Stomach (tissue), 9 donors: ENCODE results near the gene BABAM2. TPM values are rescaled to one million over a fixed set of nuclear protein-coding genes. Genes with fewer than 3 reads are reported as not detected.
A peak's percentile ranks its signal among the peaks of the same experiment; 100 is the strongest.

Source experiments
- DNase-seq, 2 donors: peaks; one replicate each; pipeline versions ENCODE4 v3.0.0 to v3.0.0-alpha.2; 2013 to 2019
- H3K27ac ChIP-seq, 5 donors: fragments of 200-600 bp in 4 of 5; sonication (generic) in 4 of 5; one replicate each; pipeline ENCODE4 v1.5.1; 2013 to 2019; ENCODE audit warnings: mild to moderate bottlenecking in 1 of 5, moderate library complexity in 1 of 5
- H3K27me3 ChIP-seq, 3 donors: fragments of 200-600 bp; sonication (generic); one replicate each; pipeline ENCODE4 v1.5.1; 2017 to 2019; ENCODE audit warnings: mixed run types in 1 of 3
- H3K36me3 ChIP-seq, 4 donors: fragments of 200-600 bp; sonication (generic); 1 replicate in 3 of 4; 2 replicates in 1 of 4; pipeline ENCODE4 v1.5.1; 2016 to 2019
- H3K4me1 ChIP-seq, 4 donors: fragments of 200-600 bp; sonication (generic); one replicate each; pipeline ENCODE4 v1.5.1; 2016 to 2019
- H3K4me3 ChIP-seq, 4 donors: fragments of 200-600 bp; sonication (generic) in 3 of 4; one replicate each; pipeline ENCODE4 v1.5.1; 2016 to 2019; ENCODE audit warnings: mild to moderate bottlenecking in 1 of 4
- H3K9me3 ChIP-seq, 4 donors: fragments of 200-600 bp; sonication (generic); one replicate each; pipeline ENCODE4 v1.5.1; 2016 to 2019
- EP300 ChIP-seq: sonication (generic); formaldehyde crosslinking; IDR thresholded peaks from one replicate; pipeline ENCODE4 v1.6.1; 2017; ENCODE audit warnings: antibody characterized with exemption
- POLR2A ChIP-seq, 4 donors: fragments of 450-650 bp; IDR thresholded peaks; one replicate each; pipeline ENCODE4 v1.6.1; 2016; ENCODE audit warnings: antibody characterized with exemption in 4 of 4, control low read depth in 2 of 4, mild to moderate bottlenecking in 1 of 4, moderate library complexity in 1 of 4
- POLR2AphosphoS5 ChIP-seq, 3 donors: sonication (generic); formaldehyde crosslinking; IDR thresholded peaks; one replicate each; pipeline ENCODE4 v1.6.1; 2016; ENCODE audit warnings: antibody characterized with exemption in 3 of 3
- WGBS, 5 donors: extraction: QIAGEN DNeasy Blood & Tissue Kit in 3 of 5; methylation state at CpG; one replicate each; pipeline versions ENCODE4 v1.1.5 to v1.1.7; 2013 to 2018; 5-methylcytosine and 5-hydroxymethylcytosine counted together
- intact Hi-C: fragments of 100-400 bp; cut with DNase I; formaldehyde crosslinking; loops from one replicate; pipeline ENCODE4 v1.15.1; 2023; ENCODE audit warnings: low total_unique reads
- polyA plus RNA-seq, 3 donors: library from polyadenylated mRNA; stranded (reverse); fragments of 200-250 nt; gene quantifications; one replicate each; pipeline ENCODE4 v1.2.3, GENCODE V29; 2013
- total RNA-seq, 5 donors: library from RNA; depleted of rRNA; stranded (reverse); fragments of >200 nt; gene quantifications; one replicate each; pipeline versions ENCODE4 v1.1.0 to v1.2.3, GENCODE V29; 2014 to 2016
- TF ChIP-seq, protein P1 (sequence below), 7 experiments: fragments of 450-650 bp in 4 of 7; fragments of 200-600 bp in 3 of 7; sonication (generic) in 3 of 7; IDR thresholded peaks; one replicate each; pipeline ENCODE4 v1.5.1; 2016 to 2019; ENCODE audit warnings: antibody characterized with exemption in 7 of 7, control low read depth in 2 of 7, mild to moderate bottlenecking in 1 of 7
- donor health status: healthy with polysubstance abuse.
- donor health status: Bipolar disorder and iron deficiency.
- donor health status: healthy.

Gene BABAM2
- total and polyA plus RNA-seq, 8 donors: 14.2 to 41.4 (median 22.8) TPM

DNA sequence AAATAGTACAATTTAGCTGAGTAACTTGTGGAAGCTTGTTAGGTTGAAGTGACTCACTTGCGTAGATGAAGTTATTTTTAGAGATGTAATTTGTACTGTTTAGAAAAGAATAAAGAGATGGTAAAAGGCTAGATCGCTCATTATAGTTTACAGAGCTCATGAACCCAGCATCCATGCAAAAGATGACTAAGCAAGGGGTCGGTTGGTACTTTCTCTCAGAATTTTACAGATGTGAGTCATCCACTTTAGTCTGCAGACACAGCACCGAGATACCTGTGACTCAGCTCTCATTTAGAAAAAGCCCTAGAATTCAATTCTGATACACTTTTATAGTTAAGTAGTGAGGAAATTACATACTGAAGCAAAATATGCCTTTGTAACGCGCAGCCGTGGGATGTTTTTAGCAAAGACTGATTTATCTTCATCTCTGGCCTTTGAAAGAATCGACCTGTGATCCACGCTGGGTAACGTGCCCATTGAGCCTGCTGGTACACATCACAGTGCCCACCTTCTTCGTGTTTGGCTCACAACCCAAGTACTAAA, 385.6 kb downstream of the BABAM2 start:
- peak in 1 of 2 donors; percentile 63 for DNase-seq
- Histone ChIP-seq H3K9me3 (no peaks in the 10 kb centered on the region), H3K36me3 (no peaks in the 10 kb centered on the region), H3K27me3 (no peaks in the 10 kb centered on the region), H3K4me3 (no peak overlapping the region), H3K27ac (peak overlapping the region; percentile 34 to 83 (median 78)), H3K4me1 (peaks cover 14 to 40% (median 28%) of the 10 kb centered on the region in 4 donors)
- 56 to 70% (median 69%) methylated on average over 11 of the region's 11 CpGs for WGBS, 5 donors
- intact Hi-C loops: no loop called here
- TF ChIP-seq EP300: no peak
- peak in 2 of 3 donors; percentile 56 to 58 for TF ChIP-seq POLR2AphosphoS5 (IDR thresholded peaks at IDR 0.05)
- TF ChIP-seq, protein P1, sequence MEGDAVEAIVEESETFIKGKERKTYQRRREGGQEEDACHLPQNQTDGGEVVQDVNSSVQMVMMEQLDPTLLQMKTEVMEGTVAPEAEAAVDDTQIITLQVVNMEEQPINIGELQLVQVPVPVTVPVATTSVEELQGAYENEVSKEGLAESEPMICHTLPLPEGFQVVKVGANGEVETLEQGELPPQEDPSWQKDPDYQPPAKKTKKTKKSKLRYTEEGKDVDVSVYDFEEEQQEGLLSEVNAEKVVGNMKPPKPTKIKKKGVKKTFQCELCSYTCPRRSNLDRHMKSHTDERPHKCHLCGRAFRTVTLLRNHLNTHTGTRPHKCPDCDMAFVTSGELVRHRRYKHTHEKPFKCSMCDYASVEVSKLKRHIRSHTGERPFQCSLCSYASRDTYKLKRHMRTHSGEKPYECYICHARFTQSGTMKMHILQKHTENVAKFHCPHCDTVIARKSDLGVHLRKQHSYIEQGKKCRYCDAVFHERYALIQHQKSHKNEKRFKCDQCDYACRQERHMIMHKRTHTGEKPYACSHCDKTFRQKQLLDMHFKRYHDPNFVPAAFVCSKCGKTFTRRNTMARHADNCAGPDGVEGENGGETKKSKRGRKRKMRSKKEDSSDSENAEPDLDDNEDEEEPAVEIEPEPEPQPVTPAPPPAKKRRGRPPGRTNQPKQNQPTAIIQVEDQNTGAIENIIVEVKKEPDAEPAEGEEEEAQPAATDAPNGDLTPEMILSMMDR (IDR thresholded peaks at IDR 0.05): no peak
- TF ChIP-seq POLR2A (IDR thresholded peaks at IDR 0.05): no peak

GRCh38 chr2:28276807-28277206, 386.3 kb downstream of the BABAM2 start:
- Histone ChIP-seq H3K27ac (peak overlapping the region in 4 of 5 donors; percentile 71 to 83 (median 78)), H3K4me1 (peaks cover 14 to 33% (median 23%) of the 10 kb centered on the region in 4 donors), H3K9me3 (no peaks in the 10 kb centered on the region), H3K36me3 (no peaks in the 10 kb centered on the region), H3K4me3 (no peak overlapping the region), H3K27me3 (no peaks in the 10 kb centered on the region)
- 75 to 94% (median 90%) methylated on average over 9 of the region's 9 CpGs for WGBS, 5 donors
- no peak for TF ChIP-seq POLR2A (IDR thresholded peaks at IDR 0.05)
- no peak for TF ChIP-seq POLR2AphosphoS5 (IDR thresholded peaks at IDR 0.05)
- TF ChIP-seq EP300: no peak
- TF ChIP-seq, protein P1 (IDR thresholded peaks at IDR 0.05): no peak
- no peak for DNase-seq
- intact Hi-C loops: no loop called here

DNA sequence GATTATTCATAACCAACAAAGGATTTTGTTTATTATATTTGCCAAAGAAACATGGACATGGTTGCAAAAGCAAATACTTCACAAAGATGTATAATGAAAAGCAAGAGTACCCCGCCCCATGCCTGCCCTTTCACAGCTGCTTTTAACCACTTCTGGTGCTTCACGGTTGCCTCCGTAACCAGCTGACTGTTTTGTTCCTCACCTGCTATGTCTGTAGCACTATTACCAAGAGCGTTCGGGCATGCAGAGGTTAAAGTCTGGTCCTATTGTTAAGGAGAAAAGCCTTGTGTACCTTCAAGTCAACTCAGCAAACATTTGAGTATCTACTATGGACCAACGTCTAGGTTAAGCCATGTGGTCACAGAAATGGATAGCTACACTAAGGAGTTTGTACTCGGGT, 386.9 kb downstream of the BABAM2 start:
- WGBS, 5 donors: 67 to 85% (median 71%) methylated on average over 7 of the region's 7 CpGs
- no peaks in the 10 kb centered on the region for H3K27me3 ChIP-seq
- no peak overlapping the region for H3K4me3 ChIP-seq
- no peaks in the 10 kb centered on the region for H3K9me3 ChIP-seq
- H3K4me1 ChIP-seq: peaks cover 14 to 29% (median 21%) of the 10 kb centered on the region in 4 donors
- intact Hi-C loops: no loop called here
- DNase-seq: no peak
- no peak overlapping the region for H3K27ac ChIP-seq
- H3K36me3 ChIP-seq: no peaks in the 10 kb centered on the region
- no peak for TF ChIP-seq POLR2A (IDR thresholded peaks at IDR 0.05)

- TF ChIP-seq, protein P1 (IDR thresholded peaks at IDR 0.05): no peak
- WGBS, 5 donors: 88 to 96% (median 91%) methylated on average over 4 of the region's 4 CpGs
- no peaks in the 10 kb centered on the region for H3K36me3 ChIP-seq
- H3K4me1 ChIP-seq: peaks cover 13 to 25% (median 19%) of the 10 kb centered on the region in 4 donors
- no peaks in the 10 kb centered on the region for H3K27me3 ChIP-seq
- H3K27ac ChIP-seq: no peak overlapping the region
- intact Hi-C loops: no loop called here
- H3K9me3 ChIP-seq: no peaks in the 10 kb centered on the region
- H3K4me3 ChIP-seq: no peak overlapping the region
- no peak for DNase-seq
Measured at GRCh38 chr2:28279371-28279770, 388.8 kb downstream of the BABAM2 start.

GRCh38 chr2:28280619-28281018, 390.1 kb downstream of the BABAM2 start:
- intact Hi-C loops: no loop called here
- no peaks in the 10 kb centered on the region for H3K27me3 ChIP-seq
- H3K4me3 ChIP-seq: no peak overlapping the region
- H3K9me3 ChIP-seq: no peaks in the 10 kb centered on the region
- no peaks in the 10 kb centered on the region for H3K36me3 ChIP-seq
- peak in 1 of 2 donors; percentile 80 for DNase-seq
- H3K4me1 ChIP-seq: peaks cover 2 to 12% (median 7%) of the 10 kb centered on the region in 4 donors
- TF ChIP-seq POLR2AphosphoS5 (IDR thresholded peaks at IDR 0.05): no peak
- TF ChIP-seq EP300: no peak
- TF ChIP-seq, protein P1 (IDR thresholded peaks at IDR 0.05): no peak
- TF ChIP-seq POLR2A (IDR thresholded peaks at IDR 0.05): no peak
- WGBS, 5 donors: 63 to 81% (median 76%) methylated on average over 4 of the region's 4 CpGs
- H3K27ac ChIP-seq: no peak overlapping the region
